ENCODE measurements around the gene LRIG1.

LRIG1 gene

GRCh38 chr3:66392966-66393332 is 107.9 kb downstream of the LRIG1 start:
- no peak overlapping the region for H3K9ac ChIP-seq (ENCODE audit: low read depth, low read length)
- no peak overlapping the region for H3K4me3 ChIP-seq (ENCODE audit: low read depth, low read length)
- H3K4me1 ChIP-seq (ENCODE audit: control insufficient read depth, insufficient read depth, low read length), result no peaks in the 10 kb centered on the region
- H3K27me3 ChIP-seq (ENCODE audit: control insufficient read depth, insufficient read depth, low read length), result no peaks in the 10 kb centered on the region
- H3K36me3 ChIP-seq (ENCODE audit: control insufficient read depth, insufficient read depth, low read length), result peaks cover 97% of the 10 kb centered on the region
- H3K27ac ChIP-seq (ENCODE audit: low read depth, low read length), result no peak overlapping the region
- no peaks in the 10 kb centered on the region for H3K9me3 ChIP-seq (ENCODE audit: control insufficient read depth, insufficient read depth, low read length)

- Histone ChIP-seq H3K36me3 (ENCODE audit: control insufficient read depth, insufficient read depth, low read length) (peaks cover 93% of the 10 kb centered on the region), H3K4me1 (ENCODE audit: control insufficient read depth, insufficient read depth, low read length) (no peaks in the 10 kb centered on the region), H3K9ac (ENCODE audit: low read depth, low read length) (no peak overlapping the region), H3K27ac (ENCODE audit: low read depth, low read length) (no peak overlapping the region), H3K4me3 (ENCODE audit: low read depth, low read length) (no peak overlapping the region), H3K9me3 (ENCODE audit: control insufficient read depth, insufficient read depth, low read length) (no peaks in the 10 kb centered on the region), H3K27me3 (ENCODE audit: control insufficient read depth, insufficient read depth, low read length) (no peaks in the 10 kb centered on the region)
These were observed 108.3 kb downstream of the LRIG1 start for GRCh38 chr3:66392512-66392911.

- Histone ChIP-seq H3K27ac (ENCODE audit: low read depth, low read length) (no peak overlapping the region), H3K36me3 (ENCODE audit: control insufficient read depth, insufficient read depth, low read length) (peaks cover 93% of the 10 kb centered on the region), H3K4me3 (ENCODE audit: low read depth, low read length) (no peak overlapping the region)
These were observed 110.8 kb downstream of the LRIG1 start for GRCh38 chr3:66390013-66390412.

GRCh38 chr3:66386925-66387650 is 113.7 kb downstream of the LRIG1 start:
- Histone ChIP-seq H3K27me3 (ENCODE audit: control insufficient read depth, insufficient read depth, low read length) (no peaks in the 10 kb centered on the region), H3K36me3 (ENCODE audit: control insufficient read depth, insufficient read depth, low read length) (peaks cover 93% of the 10 kb centered on the region), H3K4me3 (ENCODE audit: low read depth, low read length) (no peak overlapping the region), H3K27ac (ENCODE audit: low read depth, low read length) (no peak overlapping the region), H3K9ac (ENCODE audit: low read depth, low read length) (no peak overlapping the region), H3K9me3 (ENCODE audit: control insufficient read depth, insufficient read depth, low read length) (no peaks in the 10 kb centered on the region), H3K4me1 (ENCODE audit: control insufficient read depth, insufficient read depth, low read length) (no peaks in the 10 kb centered on the region)

More at GRCh38 chr3:66390013-66390412, 110.8 kb downstream of the LRIG1 start:
- Histone ChIP-seq H3K9me3 (ENCODE audit: control insufficient read depth, insufficient read depth, low read length) (no peaks in the 10 kb centered on the region), H3K27me3 (ENCODE audit: control insufficient read depth, insufficient read depth, low read length) (no peaks in the 10 kb centered on the region), H3K9ac (ENCODE audit: low read depth, low read length) (no peak overlapping the region), H3K4me1 (ENCODE audit: control insufficient read depth, insufficient read depth, low read length) (no peaks in the 10 kb centered on the region)

- H3K36me3 ChIP-seq (ENCODE audit: control insufficient read depth, insufficient read depth, low read length), result peaks cover 93% of the 10 kb centered on the region
- H3K9me3 ChIP-seq (ENCODE audit: control insufficient read depth, insufficient read depth, low read length), result no peaks in the 10 kb centered on the region
- no peaks in the 10 kb centered on the region for H3K27me3 ChIP-seq (ENCODE audit: control insufficient read depth, insufficient read depth, low read length)
- H3K27ac ChIP-seq (ENCODE audit: low read depth, low read length), result no peak overlapping the region
- no peak overlapping the region for H3K4me3 ChIP-seq (ENCODE audit: low read depth, low read length)
- no peak overlapping the region for H3K9ac ChIP-seq (ENCODE audit: low read depth, low read length)
- H3K4me1 ChIP-seq (ENCODE audit: control insufficient read depth, insufficient read depth, low read length), result no peaks in the 10 kb centered on the region
These were observed 114.6 kb downstream of the LRIG1 start for GRCh38 chr3:66386011-66386924.

GRCh38 chr3:66385066-66385465 is 115.8 kb downstream of the LRIG1 start:
- no peak overlapping the region for H3K4me3 ChIP-seq (ENCODE audit: low read depth, low read length)
- H3K27me3 ChIP-seq (ENCODE audit: control insufficient read depth, insufficient read depth, low read length), result no peaks in the 10 kb centered on the region
- no peaks in the 10 kb centered on the region for H3K4me1 ChIP-seq (ENCODE audit: control insufficient read depth, insufficient read depth, low read length)
- H3K9me3 ChIP-seq (ENCODE audit: control insufficient read depth, insufficient read depth, low read length), result no peaks in the 10 kb centered on the region
- H3K27ac ChIP-seq (ENCODE audit: low read depth, low read length), result no peak overlapping the region
- peaks cover 93% of the 10 kb centered on the region for H3K36me3 ChIP-seq (ENCODE audit: control insufficient read depth, insufficient read depth, low read length)
- no peak overlapping the region for H3K9ac ChIP-seq (ENCODE audit: low read depth, low read length)

GRCh38 chr3:66383998-66384745 is 116.7 kb downstream of the LRIG1 start:
- no peaks in the 10 kb centered on the region for H3K9me3 ChIP-seq (ENCODE audit: control insufficient read depth, insufficient read depth, low read length)
- no peak overlapping the region for H3K27ac ChIP-seq (ENCODE audit: low read depth, low read length)
- H3K9ac ChIP-seq (ENCODE audit: low read depth, low read length), result no peak overlapping the region
- H3K4me1 ChIP-seq (ENCODE audit: control insufficient read depth, insufficient read depth, low read length), result no peaks in the 10 kb centered on the region
- H3K27me3 ChIP-seq (ENCODE audit: control insufficient read depth, insufficient read depth, low read length), result no peaks in the 10 kb centered on the region
- no peak overlapping the region for H3K4me3 ChIP-seq (ENCODE audit: low read depth, low read length)
- H3K36me3 ChIP-seq (ENCODE audit: control insufficient read depth, insufficient read depth, low read length), result peaks cover 93% of the 10 kb centered on the region

- Histone ChIP-seq H3K27ac (ENCODE audit: low read depth, low read length) (no peak overlapping the region), H3K4me3 (ENCODE audit: low read depth, low read length) (no peak overlapping the region), H3K4me1 (ENCODE audit: control insufficient read depth, insufficient read depth, low read length) (no peaks in the 10 kb centered on the region), H3K9ac (ENCODE audit: low read depth, low read length) (no peak overlapping the region), H3K36me3 (ENCODE audit: control insufficient read depth, insufficient read depth, low read length) (peaks cover 95% of the 10 kb centered on the region), H3K9me3 (ENCODE audit: control insufficient read depth, insufficient read depth, low read length) (no peaks in the 10 kb centered on the region), H3K27me3 (ENCODE audit: control insufficient read depth, insufficient read depth, low read length) (no peaks in the 10 kb centered on the region)
These were observed 117.8 kb downstream of the LRIG1 start for GRCh38 chr3:66383023-66383422.

GRCh38 chr3:66382142-66382541 is 118.7 kb downstream of the LRIG1 start:
- H3K27me3 ChIP-seq (ENCODE audit: control insufficient read depth, insufficient read depth, low read length), result no peaks in the 10 kb centered on the region
- peaks cover 100% of the 10 kb centered on the region for H3K36me3 ChIP-seq (ENCODE audit: control insufficient read depth, insufficient read depth, low read length)
- H3K9me3 ChIP-seq (ENCODE audit: control insufficient read depth, insufficient read depth, low read length), result no peaks in the 10 kb centered on the region
- H3K4me3 ChIP-seq (ENCODE audit: low read depth, low read length), result no peak overlapping the region
- H3K4me1 ChIP-seq (ENCODE audit: control insufficient read depth, insufficient read depth, low read length), result no peaks in the 10 kb centered on the region
- no peak overlapping the region for H3K27ac ChIP-seq (ENCODE audit: low read depth, low read length)
- no peak overlapping the region for H3K9ac ChIP-seq (ENCODE audit: low read depth, low read length)

- Histone ChIP-seq H3K9ac (ENCODE audit: low read depth, low read length) (no peak overlapping the region), H3K9me3 (ENCODE audit: control insufficient read depth, insufficient read depth, low read length) (no peaks in the 10 kb centered on the region), H3K27ac (ENCODE audit: low read depth, low read length) (no peak overlapping the region), H3K36me3 (ENCODE audit: control insufficient read depth, insufficient read depth, low read length) (peaks cover 100% of the 10 kb centered on the region), H3K4me3 (ENCODE audit: low read depth, low read length) (no peak overlapping the region), H3K27me3 (ENCODE audit: control insufficient read depth, insufficient read depth, low read length) (no peaks in the 10 kb centered on the region), H3K4me1 (ENCODE audit: control insufficient read depth, insufficient read depth, low read length) (no peaks in the 10 kb centered on the region)
These were observed 119.2 kb downstream of the LRIG1 start for GRCh38 chr3:66381626-66382025.

All from HUES48 (cell line).